ENCODE data around the gene KRT8.
"Not testable (repeated sequence)": the region's sequence is repeated elsewhere in the genome, so short reads cannot be mapped to it uniquely, and the experiment has no call there.

KRT8 gene

DNA sequence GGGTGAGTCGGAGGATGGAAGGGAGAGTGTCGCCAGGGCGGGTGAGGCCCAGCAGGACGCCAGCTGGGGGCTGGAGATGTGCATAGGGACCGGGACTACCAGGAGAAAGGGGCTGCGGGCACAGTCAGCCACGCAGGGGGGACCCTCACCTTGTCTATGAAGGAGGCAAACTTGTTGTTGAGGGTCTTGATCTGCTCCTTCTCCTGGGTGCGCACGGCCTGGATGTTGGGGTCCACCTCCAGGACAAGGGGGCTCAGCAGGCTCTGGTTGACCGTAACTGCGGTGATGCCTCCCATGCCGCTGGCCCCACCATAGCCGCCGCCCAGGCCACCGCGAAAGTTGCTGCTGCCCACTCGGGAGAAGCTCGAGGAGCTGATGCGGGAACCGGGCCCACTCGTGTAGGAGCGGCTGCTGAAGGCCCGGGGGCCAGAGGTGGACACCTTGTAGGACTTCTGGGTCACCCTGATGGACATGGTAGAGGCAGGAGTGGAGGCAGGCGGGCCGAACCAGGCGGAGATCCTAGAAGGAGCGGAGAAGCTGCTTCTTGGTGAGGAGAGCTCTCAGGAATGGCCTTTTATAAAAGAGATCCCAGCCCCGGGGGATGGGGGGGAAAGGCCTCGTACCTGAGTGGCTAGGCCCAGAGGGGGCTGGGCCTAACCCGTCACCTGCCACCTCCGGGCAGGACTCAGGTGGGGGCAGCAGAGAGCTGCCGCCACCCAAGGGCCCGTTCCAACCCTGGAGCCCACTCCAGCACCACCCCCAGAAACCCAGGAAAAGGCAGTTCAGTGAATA lies at the start of gene KRT8:
TSS of gene KRT8 (minus strand) at position 568 of the 792 bp plus-strand sequence. CDS start at position 473, 95 bp downstream.
- not testable (repeated sequence) for DNase-seq (ENCODE audit: low read depth)

DNA sequence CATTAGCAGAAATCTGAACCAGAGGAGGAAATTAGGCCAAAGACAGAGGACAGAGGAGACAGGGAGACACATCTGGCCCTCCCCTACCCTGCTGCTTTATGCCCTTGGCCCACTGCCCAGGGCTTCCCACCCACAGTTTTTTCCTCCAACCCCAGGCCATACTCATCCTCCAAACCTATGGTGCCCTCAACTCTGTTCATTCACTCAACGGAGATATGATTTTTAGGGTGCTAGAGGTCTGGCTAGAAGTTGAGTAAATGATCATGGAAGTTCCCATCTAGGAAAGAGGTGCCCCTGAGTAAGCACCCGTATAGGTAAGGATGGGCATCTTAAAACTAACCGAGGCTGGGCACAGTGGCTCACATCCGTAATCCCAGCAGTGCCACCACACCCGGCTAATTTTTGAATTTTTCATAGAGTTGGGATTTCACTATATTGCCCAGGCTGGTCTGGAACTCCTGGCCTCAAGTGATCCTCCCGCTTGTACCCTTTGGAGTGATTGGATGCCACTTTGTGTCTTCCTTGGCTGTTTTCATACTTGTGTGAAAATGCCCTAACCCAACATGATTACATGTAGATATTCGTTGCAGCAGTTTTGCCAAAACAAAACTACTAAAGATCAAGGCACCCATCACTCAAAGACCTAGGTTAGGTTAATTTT lies 48.4 kb upstream of the KRT8 start:
- no peak for DNase-seq (ENCODE audit: low read depth)

DNA sequence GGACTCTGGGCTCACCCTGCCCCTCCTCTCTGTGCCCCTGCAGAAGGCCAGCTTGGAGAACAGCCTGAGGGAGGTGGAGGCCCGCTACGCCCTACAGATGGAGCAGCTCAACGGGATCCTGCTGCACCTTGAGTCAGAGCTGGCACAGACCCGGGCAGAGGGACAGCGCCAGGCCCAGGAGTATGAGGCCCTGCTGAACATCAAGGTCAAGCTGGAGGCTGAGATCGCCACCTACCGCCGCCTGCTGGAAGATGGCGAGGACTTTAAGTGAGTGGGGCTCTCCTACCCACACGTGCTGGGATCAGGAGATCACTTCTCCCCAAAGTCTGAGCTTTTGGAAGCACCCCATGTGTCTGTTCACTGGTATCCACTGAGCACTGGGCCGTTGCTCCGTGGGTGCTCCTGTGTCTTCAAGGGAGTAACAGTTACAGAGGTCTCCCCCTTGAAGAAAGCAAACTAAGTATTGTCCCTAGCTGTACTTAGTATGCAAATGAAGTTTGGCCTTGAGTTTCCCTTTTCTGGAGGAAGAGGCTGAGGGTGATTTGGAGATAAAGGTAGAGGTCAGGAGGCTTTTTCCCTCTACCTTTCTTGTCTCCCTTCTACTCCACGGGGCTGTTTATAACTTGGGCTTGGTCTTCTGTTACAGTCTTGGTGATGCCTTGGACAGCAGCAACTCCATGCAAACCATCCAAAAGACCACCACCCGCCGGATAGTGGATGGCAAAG lies 47.4 kb upstream of the KRT8 start:
- DNase-seq (ENCODE audit: low read depth), result no peak

- DNase-seq (ENCODE audit: low read depth), result no peak
Observed at GRCh38 chr12:52951640-52952039, 46.8 kb upstream of the KRT8 start.

- no peak for DNase-seq (ENCODE audit: low read depth)
Observed at GRCh38 chr12:52951126-52951525, 46.2 kb upstream of the KRT8 start.

DNA sequence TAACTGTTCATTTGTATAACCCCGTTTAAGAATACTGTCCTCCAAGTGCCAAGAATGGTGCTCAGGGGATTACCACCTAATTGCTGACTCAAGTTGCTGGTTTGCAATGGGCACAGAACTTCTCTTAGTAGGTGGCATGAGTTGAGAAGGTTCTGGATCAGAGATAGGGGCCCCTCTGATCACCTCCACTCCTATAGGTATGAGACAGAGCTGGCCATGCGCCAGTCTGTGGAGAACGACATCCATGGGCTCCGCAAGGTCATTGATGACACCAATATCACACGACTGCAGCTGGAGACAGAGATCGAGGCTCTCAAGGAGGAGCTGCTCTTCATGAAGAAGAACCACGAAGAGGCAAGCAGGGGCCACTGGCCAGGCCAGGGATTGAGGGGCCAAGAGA lies 45.7 kb upstream of the KRT8 start:
- DNase-seq (ENCODE audit: low read depth), result no peak

DNA sequence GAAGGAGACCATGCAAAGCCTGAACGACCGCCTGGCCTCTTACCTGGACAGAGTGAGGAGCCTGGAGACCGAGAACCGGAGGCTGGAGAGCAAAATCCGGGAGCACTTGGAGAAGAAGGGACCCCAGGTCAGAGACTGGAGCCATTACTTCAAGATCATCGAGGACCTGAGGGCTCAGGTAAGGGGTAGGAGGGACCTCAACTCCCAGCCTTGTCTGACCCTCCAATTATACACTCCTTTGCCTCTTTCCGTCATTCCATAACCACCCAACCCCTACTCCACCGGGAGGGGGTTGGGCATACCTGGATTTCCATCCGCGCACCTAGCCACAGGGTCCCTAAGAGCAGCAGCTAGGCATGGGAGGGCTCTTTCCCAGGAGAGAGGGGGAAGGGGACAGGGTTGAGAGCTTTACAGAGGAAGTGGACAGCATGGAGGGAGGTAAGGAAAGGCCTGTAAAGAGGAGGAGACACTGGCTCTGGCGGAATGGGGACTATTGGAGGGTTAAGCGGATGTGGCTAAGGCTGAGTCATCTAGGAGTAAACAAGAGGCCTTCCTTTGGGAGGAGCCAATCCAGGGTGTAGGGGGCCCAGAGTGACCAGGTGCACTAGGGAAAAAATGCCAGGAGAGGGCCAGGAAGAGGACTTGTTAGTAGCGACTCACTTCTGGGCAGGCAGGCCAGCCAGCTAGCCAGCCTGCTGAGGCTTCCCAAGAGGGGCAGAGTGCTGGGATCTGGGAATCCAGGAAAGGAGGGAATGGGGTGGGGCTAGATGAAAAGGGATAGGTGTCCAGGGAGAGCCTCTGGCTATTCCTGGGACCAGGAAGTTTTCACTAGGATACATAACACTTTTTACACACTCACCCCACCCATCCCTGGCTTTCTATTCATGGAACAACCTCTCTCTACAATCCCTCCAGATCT lies 44.8 kb upstream of the KRT8 start:
- no peak for DNase-seq (ENCODE audit: low read depth)

- no peak for DNase-seq (ENCODE audit: low read depth)
Observed at GRCh38 chr12:52947738-52948423, 43.0 kb upstream of the KRT8 start.

DNA sequence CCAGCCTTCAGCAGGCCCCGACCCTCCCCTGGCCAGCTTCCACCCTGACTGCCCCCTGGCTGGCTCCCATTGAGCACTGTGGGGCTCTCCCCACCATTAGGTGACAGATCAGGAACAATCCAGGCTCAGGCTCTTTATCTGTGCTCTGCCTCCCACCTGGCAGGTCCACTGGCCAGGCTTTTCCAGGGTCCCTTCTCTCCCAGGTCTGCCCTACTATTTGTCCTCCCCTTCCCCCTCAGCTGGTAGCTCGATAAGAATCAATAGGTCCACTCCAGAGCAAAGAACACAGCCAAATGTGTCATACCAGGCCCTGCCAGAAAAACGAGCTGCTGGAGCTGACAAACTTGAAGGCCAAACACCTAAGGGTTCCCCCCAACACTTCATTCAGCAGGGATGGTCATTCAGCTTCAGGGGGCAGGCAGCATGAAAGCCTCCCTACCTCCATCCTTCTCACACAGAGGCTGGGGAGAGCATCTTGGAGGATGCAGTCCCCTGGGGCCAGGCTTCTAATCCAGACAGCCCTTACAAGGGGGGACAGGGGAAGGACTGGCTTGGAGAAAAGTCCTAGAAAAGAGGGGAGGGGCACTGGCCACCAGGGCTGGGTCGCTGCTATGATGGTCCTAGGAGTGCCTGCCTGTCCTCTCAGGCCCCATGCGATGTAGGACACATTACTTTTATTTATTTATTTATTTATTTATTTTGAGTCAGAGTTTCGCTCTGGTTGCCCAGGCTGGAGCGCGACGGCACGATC lies 42.1 kb upstream of the KRT8 start:
- DNase-seq (ENCODE audit: low read depth), result no peak

- no peak for DNase-seq (ENCODE audit: low read depth)
Observed at GRCh38 chr12:52946334-52946733, 41.5 kb upstream of the KRT8 start.

DNA sequence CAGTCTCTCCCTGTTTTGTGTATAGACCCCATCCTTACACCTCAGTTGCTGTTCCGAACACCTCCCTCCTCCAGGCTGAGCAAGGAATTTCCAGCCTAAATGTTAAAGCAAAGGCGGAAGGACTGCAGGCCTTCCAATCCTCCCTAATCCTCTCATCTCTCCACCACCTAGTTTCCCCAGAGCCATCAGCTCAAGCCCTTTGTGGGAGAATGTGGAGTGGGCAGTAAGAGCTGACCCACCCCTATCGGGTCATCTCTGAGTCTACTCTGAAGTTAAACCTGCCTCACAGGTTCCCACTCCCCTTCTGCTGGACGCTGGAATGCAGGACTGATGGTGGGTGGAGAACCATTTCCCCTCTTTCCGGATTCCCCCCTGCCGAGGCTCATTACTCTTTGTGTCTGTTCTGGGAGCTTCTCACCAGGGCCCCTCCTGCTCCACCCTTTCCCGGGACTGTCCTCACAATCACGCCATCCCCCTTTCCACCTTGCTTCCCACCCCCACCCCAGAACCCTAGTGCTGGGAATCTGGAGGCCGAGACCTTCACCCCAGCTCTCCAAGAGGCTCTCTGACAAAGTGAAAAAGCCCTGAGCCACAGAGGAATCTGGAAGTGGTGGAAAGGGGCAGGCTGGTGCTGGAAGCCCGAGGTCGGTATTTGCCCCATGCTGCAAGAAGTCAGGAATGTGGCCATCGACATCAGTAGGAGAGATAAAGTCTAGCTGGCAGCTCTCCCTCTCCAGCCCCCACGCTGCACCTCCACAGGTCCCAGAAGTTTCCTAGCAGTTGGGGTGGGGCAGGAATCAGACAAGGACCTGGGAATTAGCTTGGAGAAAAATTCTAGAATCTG lies 40.7 kb upstream of the KRT8 start:
- DNase-seq (ENCODE audit: low read depth), result no peak

GRCh38 chr12:52944683-52945388 lies 40.0 kb upstream of the KRT8 start:
- DNase-seq (ENCODE audit: low read depth), result no peak

DNA sequence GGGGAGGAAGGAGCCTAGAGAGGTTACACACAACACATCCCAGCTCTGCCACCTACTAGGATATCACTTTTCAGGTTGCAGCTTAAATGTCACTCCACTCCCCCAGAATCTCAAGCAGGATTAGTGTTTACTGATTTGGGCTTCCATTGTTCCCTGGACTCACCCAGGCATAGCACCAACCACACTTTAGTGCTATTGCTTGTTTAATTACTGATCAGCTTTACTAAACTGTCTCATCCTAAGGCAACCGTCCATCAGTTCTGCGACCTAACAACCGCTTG lies 38.0 kb upstream of the KRT8 start:
- no peak for DNase-seq (ENCODE audit: low read depth)

- DNase-seq (ENCODE audit: low read depth), result no peak
Observed at GRCh38 chr12:52942066-52942900, 37.4 kb upstream of the KRT8 start.

DNA sequence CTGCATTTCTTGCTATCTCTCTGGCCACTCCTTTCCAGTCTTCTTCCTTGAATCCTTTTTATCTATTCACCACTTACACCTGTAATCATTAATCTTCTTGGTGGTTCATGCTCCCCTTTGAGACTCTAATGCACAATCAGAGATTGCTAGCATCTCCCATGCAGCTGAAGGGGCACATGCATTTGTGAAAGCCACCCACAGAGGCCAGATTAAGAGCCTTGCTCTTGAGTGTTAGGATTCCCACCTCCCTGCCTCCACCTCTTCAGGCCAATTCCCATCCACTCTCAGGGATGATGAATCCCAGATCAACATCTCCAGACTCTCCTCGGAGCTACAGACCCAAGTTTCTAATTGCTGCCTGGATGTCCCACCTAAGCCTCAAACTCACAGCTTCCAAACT lies 24.7 kb upstream of the KRT8 start:
- no peak for DNase-seq (ENCODE audit: low read depth)

DNA sequence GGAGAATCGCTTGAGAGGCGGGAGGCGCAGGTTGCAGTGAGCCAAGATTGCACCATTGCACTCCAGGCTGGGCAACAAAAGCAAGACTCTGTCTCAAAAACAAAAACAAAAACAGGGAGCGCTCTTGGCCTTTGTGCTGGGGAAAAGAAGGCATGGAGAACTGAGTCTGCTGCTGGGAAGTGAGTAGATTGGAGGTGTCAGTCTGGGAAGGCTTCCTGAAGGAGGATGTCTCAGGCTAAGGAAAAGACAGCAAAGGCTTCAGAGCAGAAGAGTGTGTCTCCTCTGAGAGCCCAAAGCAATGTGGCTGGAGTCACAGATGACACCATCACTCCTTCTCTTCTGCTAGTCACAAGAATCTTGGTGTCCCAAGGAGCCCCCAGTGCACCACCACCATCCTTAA lies 23.1 kb upstream of the KRT8 start:
- no peak for DNase-seq (ENCODE audit: low read depth)

- no peak for DNase-seq (ENCODE audit: low read depth)
Observed at GRCh38 chr12:52926596-52927234, 21.8 kb upstream of the KRT8 start.
